ENCODE measurements around the gene ARHGEF3.

ARHGEF3 gene, protein sequence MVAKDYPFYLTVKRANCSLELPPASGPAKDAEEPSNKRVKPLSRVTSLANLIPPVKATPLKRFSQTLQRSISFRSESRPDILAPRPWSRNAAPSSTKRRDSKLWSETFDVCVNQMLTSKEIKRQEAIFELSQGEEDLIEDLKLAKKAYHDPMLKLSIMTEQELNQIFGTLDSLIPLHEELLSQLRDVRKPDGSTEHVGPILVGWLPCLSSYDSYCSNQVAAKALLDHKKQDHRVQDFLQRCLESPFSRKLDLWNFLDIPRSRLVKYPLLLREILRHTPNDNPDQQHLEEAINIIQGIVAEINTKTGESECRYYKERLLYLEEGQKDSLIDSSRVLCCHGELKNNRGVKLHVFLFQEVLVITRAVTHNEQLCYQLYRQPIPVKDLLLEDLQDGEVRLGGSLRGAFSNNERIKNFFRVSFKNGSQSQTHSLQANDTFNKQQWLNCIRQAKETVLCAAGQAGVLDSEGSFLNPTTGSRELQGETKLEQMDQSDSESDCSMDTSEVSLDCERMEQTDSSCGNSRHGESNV

GRCh38 chr3:56801662-56802377, at the start of gene ARHGEF3:
Gene ARHGEF3 (minus strand): TSS chr3:56801949. CDS start chr3:56801798, 151 bp downstream.
- TF ChIP-seq, protein P1, sequence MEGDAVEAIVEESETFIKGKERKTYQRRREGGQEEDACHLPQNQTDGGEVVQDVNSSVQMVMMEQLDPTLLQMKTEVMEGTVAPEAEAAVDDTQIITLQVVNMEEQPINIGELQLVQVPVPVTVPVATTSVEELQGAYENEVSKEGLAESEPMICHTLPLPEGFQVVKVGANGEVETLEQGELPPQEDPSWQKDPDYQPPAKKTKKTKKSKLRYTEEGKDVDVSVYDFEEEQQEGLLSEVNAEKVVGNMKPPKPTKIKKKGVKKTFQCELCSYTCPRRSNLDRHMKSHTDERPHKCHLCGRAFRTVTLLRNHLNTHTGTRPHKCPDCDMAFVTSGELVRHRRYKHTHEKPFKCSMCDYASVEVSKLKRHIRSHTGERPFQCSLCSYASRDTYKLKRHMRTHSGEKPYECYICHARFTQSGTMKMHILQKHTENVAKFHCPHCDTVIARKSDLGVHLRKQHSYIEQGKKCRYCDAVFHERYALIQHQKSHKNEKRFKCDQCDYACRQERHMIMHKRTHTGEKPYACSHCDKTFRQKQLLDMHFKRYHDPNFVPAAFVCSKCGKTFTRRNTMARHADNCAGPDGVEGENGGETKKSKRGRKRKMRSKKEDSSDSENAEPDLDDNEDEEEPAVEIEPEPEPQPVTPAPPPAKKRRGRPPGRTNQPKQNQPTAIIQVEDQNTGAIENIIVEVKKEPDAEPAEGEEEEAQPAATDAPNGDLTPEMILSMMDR (IDR thresholded peaks at IDR 0.05; ENCODE audit: borderline replicate concordance, insufficient read depth, low read depth, low read length) = peak; percentile 61
- peak within 1 kb of the TSS; percentile 41 for H3K4me3 ChIP-seq (ENCODE audit: low read depth, low read length)

GRCh38 chr3:56849698-56850097, 47.9 kb upstream of the ARHGEF3 start:
- TF ChIP-seq, protein P1 (IDR thresholded peaks at IDR 0.05; ENCODE audit: borderline replicate concordance, insufficient read depth, low read depth, low read length) = no peak
- H3K4me3 ChIP-seq (ENCODE audit: low read depth, low read length) = no peak overlapping the region

- no peak overlapping the region for H3K4me3 ChIP-seq (ENCODE audit: low read depth, low read length)
- TF ChIP-seq, protein P1 (IDR thresholded peaks at IDR 0.05; ENCODE audit: borderline replicate concordance, insufficient read depth, low read depth, low read length) = no peak
Measured at GRCh38 chr3:56845505-56845904, 43.8 kb upstream of the ARHGEF3 start.

DNA sequence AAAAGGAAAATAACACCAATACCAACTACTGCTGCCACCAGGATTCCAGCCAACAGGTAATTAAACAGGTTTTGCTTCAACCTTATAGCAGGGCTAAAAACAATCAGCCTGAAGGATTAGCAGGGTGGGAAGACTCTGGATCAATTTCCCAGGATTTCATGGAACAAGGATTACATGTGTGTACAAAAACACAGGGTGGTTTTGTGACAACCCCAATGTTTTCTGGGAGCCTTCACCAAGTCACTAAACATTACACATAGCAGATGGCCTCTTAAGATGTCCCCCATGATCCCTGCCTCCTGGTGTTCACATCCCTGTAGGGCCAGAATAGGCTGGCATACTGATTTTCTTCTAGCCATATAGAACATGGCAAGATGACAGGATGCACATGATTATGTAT, 42.8 kb upstream of the ARHGEF3 start:
- no peak overlapping the region for H3K4me3 ChIP-seq (ENCODE audit: low read depth, low read length)
- TF ChIP-seq, protein P1 (IDR thresholded peaks at IDR 0.05; ENCODE audit: borderline replicate concordance, insufficient read depth, low read depth, low read length) = no peak

DNA sequence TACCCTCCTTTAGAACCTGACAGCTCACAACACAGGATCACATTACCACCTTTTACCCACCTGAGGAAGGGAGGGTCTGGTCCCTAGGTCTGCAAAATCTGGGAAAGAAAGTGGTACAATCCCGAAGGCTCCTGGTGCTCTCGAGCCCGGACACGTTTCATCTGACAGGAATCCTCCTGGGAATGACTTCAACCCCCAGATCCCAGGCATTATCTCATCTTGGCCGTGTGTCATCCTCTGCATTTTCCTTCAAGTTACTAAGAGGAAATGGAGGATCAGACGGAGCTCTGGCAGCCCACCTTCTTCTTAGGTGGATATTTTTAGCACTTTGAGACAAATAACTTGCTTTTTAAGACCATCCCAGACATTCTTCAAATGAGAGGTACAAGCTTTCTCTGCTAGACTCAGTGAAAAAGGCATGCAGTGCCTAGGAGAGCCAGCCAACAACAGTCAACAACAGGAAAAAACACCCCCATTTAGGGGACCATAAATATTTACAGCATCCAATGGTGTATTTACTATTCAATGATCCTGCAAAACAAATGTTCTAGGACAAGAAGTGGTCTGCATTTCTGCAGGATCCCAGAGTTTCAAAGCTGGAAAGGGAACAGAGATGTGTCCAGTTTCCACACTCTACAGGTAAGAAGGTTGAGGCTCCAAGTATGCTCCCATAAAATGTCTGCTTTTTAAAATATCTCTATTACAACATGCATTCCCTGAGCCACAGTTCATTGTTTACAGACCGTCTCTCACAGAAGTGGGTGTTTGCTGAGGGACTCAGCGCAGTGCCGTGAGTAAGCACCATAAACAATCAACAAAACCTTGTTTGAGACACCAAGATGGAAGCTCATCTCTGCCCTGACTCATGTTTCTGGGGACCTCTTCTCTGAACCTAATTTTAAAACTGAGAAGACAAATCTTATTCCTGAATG, 38.3 kb upstream of the ARHGEF3 start:
- TF ChIP-seq, protein P1 (IDR thresholded peaks at IDR 0.05; ENCODE audit: borderline replicate concordance, insufficient read depth, low read depth, low read length) = no peak
- H3K4me3 ChIP-seq (ENCODE audit: low read depth, low read length) = no peak overlapping the region

- TF ChIP-seq, protein P1 (IDR thresholded peaks at IDR 0.05; ENCODE audit: borderline replicate concordance, insufficient read depth, low read depth, low read length) = no peak
- no peak overlapping the region for H3K4me3 ChIP-seq (ENCODE audit: low read depth, low read length)
Measured at GRCh38 chr3:56838448-56838847, 36.7 kb upstream of the ARHGEF3 start.

Measured in GM12875 (cell line).